Measurements from ENCODE around the gene GAB1.

The GAB1 gene

GRCh38 chr4:143512978-143513313 lies 176.3 kb downstream of the GAB1 start:
- no peak for DNase-seq

GRCh38 chr4:143513314-143514168 lies 176.9 kb downstream of the GAB1 start, which contains the start of gene SMARCA5:
SMARCA5 (plus strand) TSS chr4:143513702; CDS start chr4:143513925, 223 bp downstream.
- DNase-seq, result peak; percentile 51

- DNase-seq, result no peak
These were observed 177.5 kb downstream of the GAB1 start for GRCh38 chr4:143514169-143514495.

GRCh38 chr4:143514497-143514896 lies 177.8 kb downstream of the GAB1 start:
- peak; percentile 5 for DNase-seq

GRCh38 chr4:143514901-143515300 lies 178.2 kb downstream of the GAB1 start:
- no peak for DNase-seq

- DNase-seq, result no peak
These were observed 179.2 kb downstream of the GAB1 start for GRCh38 chr4:143515905-143516304.

GRCh38 chr4:143517764-143518163 lies 181.1 kb downstream of the GAB1 start:
- no peak for DNase-seq

Data from 8988T (cell line).